HG03159 (cell line): Measurements from ENCODE around the gene DDX10.
A peak's percentile ranks its signal among the peaks of the same experiment; 100 is the strongest.
"Not testable (repeated sequence)": the region's sequence is repeated elsewhere in the genome, so short reads cannot be mapped to it uniquely, and the experiment has no call there.

ENCODE experiments used
- ATAC-seq: cut with Tn5 transposase; IDR thresholded peaks from one replicate; pipeline ENCODE4 v1.9.1; 2021; ENCODE audit warnings: mild to moderate bottlenecking, moderate library complexity; ENCODE audit not compliant: unreplicated experiment

Gene DDX10

DNA sequence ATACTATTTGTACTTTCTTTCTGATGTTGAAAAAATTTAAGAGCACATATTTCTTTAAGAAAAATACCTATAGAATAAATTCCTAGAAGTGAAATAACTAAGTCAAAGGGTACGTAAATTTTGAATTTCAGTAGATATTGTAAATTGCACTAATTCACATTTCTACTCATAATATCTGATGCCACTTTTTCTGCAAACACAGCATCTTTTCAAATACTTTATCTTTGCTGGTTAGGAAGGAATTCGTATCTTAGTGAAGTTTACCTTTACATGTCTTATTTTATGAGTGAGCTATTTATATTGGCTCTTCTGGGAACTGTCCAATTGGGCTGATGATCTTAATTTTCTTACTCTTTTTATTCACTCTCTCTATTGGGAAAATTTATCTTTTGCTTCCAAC lies 148.2 kb downstream of the DDX10 start:
- ATAC-seq = no peak

DNA sequence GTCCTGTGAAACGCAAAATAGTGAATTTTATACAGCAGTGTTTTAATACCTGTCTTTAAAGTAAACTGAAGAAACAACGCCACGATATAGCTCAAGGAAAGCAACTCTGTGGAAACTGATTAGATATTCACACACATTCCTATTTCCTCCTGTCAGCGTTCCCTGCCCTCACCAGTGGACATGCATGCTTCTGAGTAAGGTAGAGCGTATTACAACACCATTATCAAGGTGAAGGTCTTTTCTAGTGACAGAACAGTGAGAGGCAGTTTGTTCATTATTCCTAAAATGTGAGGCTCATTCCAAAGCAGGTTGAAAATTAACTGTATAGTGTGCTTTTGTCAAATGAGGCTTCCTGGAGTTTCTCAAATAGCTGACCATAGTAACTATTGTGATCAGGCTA lies 153.1 kb downstream of the DDX10 start:
- no peak for ATAC-seq

DNA sequence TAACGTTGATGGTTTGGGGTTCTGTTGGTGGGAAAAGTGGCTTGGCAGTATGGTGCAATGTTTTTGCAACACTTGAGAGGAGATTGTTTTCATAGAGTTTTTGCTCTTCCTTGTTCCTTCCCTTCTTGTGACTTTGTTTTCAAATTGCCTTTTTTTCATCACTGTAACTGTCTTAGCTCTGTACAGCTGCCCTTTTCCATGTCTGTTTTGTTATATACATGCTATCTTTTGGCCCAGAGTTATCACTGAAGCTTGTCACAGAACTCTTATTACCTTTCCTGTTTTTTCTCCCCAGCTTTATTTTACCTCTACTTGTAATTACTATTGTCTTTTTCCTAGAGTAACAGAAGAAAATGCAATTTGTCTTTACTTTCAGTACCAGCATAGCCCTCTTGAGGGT lies 154.1 kb downstream of the DDX10 start:
- no peak for ATAC-seq

DNA sequence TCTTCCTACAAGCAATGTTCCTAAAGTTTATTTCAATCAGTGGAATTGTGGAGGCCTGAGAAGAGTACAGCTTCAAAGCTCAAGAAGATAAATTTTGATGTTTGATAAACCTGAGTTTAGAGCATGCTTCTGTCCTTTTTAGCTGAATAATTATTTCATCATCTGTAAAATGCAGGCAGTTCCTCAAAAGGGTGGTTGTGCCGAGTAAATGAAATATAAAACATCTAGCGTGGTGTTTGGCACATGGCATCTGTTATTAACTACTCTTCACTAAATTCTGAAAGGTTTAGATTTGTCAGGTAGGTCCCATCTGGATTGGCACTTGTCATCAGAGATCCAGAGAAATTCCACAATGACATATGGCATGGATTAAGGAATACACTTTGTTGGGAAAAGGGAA lies 155.1 kb downstream of the DDX10 start:
- ATAC-seq = no peak

DNA sequence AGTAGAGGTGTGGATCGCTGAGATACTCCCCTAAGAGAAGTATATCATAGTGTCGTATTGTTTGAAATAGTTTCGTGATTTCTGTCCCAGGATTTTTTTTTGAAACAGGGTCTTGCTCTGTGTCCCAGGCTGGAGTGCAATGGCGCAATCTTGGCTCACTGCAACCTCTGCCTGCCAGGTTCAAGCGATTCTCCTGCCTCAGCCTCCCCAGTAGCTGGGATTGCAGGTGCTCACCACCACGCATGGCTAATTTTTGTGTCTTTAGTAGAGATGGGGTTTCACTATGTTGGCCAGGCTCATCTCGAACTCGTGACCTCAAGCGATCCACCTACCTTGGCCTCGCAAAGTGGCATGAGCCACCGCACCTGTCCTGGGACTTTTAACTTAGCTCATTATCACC lies 159.1 kb downstream of the DDX10 start:
- not testable (repeated sequence) for ATAC-seq

DNA sequence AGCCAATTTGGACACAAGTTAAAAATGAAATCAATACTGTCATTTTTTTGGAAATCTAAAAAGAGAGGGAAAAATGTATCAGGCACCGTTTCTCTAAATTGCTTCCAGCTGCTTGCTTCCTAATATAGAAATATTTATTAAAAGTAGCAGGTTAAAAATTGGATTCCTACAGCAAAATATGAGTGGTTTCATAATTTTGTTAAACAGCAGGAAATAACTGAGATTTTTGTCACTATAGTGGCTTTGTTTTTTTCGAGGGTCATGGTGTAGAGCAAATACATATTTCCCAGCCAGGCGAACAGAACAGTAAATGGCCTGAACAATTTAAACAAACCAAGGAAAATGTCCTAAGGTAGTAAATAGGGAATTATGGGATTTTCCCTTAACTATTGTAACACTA lies 159.7 kb downstream of the DDX10 start:
- no peak for ATAC-seq

DNA sequence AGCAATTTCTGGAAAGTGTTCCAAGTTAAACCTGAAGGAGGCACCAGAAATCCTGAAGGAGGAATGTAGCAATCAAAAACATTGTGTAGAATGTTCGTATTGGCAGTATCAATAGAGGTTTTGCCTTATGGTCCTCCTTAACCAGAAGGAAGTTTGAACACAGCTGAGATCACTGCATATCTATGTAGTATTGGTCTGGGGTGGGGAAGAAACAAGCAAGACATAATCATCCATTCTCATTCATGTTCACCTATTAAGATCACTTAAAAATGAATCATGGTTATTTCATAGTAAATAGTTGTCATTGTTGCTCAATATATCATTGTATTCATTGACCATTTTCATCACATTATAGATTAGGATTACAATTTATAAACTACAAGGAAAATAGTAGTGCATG lies 160.5 kb downstream of the DDX10 start:
- ATAC-seq = no peak

DNA sequence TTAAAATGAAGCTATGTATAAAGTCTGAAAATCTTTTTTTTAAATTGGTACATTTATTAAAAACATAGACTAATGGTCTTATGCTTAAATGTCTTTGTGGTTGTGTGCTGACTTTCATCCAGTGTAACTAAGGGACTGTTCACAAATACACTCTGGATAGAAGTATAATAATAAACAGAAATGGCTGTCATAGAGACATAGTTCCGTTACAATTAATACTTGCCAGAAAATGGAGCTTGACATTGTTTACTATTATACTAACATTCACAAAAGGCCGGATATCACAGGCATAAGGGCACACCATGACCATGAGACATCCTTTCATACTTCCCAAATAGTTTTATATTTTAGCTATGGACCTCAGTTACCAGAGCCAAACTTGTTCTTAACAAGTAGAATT lies 161.3 kb downstream of the DDX10 start:
- ATAC-seq = no peak

DNA sequence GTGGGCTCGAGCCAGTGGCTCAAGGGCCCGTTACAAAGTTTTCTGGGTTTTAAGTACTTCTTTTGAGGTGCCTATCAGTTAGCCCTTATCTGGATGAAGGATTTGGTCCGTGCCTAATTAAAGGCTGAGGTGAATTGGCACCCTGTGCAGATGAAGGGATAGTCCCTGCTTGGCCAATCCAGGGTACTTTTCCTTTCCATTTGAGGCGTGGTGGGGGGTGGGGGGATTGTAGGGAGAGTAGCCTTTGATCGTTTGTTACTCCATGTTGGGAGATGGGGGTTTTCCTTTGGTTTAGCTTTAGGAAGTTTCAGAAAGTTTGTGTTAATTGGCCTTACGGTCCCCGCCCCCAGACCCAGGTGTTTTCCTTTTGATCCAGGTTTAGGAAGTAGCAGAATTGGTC lies 170.8 kb downstream of the DDX10 start:
- ATAC-seq = no peak

DNA sequence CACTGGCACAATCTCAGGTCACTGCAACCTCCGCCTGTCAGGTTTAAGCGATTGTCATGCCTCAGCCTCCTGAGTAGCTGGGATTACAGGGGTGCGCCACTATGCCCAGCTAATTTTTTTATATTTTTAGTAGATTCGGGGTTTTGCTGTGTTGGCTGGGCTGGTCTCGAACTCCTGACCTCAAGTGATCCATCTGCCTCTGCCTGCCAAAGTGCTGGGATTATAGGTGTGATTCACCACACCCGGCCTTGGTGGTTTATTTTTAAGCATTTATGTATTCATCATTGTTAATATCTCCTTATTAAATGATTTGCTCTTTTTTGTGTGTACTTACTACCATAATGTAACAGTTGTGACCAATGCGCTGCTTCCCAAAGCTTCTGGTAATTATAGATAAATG lies 171.7 kb downstream of the DDX10 start:
- ATAC-seq = no peak

DNA sequence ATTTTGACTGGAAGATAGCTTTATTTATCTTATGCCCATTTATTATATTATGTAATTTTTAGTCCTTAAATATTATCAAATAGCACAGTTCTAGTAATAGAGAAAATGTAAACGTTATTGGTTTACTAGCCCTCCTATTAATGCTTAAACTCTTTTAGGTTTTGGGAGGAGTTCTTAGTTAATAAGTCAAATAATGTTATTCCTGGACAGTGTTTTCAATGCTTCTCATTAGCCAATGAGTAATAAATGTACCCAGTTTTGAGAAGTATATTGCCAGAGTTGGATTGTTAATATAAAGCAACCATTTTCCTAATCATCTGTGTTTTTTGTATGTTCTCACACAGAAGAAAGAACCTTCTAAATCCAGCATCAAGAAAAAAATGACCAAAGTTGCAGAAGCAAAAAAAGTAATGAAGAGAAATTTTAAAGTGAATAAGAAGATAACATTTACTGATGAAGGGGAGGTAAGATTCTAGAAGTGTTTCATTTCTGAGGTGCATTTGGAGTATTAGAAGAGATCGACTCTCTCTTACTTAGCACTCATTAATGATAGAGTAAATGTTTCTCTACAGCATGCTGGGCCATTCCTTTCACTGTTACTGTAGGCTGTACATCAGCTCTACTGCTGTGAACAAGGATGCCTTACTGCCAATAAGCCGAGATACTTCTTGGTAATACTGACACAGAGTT lies 173.4 kb downstream of the DDX10 start:
- ATAC-seq = no peak

DNA sequence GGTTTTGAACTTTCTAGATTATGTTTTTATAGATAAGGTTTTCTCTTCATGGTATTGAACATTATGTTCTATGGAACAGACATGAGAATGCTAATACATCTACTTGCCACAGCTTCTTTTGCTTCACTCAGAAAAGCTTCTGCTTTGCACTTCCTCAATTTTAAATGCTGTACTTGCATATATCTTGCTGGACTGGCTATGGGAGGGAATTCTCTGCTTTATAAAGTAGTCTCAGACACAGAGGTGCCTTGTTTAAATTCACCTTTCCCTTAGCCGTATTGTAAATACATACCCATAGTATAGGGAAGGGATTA lies 173.9 kb downstream of the DDX10 start:
- ATAC-seq = no peak

DNA sequence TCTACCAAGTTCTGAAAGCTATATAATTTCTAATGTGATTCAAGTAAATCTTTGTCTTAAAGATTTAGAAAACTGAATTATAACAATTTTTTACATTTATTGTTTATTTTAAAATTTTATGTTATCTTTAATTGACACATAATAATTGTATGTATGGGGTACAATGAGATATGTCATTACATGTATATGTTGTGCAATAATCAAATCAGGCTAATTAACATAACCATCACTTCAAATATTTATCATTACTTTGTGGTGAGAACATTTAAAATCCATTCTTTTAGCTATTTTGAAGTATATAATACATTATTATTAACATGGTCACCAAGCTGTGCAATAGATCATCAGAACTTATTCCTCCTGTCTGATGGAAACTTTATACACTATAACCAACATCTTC lies 181.1 kb downstream of the DDX10 start:
- no peak for ATAC-seq

DNA sequence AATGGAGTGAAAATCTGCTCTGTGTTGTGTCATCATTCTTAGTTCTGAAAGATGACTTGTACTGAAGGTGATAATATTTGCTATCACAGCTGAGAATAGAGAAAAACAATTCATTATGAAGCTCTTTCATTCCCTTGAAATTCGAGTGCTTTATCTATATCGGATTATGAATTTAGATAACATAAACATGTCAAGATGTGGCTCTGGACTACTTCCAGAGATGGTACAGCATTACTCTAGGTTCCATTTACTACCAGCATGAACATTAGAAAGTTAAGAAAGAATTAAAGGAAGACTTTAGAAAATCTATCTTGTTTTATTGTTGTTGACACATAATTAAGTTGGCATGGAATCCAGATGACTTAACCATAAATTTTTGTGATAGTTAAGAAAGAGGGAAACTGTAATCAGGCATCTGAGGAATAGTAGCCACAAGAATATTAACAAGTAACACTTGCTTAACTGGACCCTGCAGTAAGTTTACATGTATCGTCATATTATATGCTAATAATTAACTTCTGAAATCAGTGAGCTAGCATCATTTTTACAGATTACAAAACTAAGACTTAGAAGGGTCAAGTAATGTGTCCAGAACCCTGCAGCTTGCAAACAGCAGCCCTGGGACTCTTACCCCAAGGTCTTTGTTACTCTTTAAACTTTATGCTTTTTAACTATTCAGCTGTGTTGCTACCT lies 182.6 kb downstream of the DDX10 start:
- ATAC-seq = no peak

DNA sequence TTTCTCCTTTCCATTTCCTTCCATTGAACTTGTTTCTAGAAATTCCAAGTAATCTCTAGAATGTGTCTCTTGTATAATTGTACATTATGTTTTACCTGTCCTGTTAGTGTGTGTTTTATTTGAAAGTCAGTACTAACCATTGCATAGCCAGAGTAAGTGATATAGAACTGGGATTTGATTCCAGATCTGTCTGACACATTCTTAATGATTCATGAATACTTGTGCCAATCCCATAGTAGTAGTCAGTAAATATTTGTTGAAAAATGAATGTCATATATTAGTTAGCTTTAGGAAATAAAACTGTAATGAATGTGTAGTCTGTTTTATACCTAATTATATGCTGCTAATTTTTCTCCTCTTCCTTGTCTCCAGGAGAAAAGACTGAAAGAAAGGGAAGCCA lies 186.9 kb downstream of the DDX10 start:
- ATAC-seq = no peak

DNA sequence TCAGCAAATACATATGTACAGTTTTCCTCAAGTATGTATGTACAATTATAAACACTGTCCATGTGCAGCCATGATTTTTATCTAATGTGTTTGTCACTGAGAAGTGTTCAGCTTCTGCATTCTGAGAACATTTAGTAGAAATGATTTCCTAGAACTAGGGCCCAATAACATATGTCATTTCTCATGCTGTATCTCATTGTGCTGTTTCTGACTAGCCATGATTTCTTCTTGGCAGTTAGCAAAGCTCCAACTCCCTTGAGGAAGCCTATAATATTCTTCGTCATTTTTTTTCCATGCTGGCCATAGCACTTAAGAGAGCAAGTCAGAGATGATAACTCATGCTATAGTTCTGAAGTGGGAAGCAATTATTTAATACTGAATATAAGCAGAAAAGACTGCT lies 187.8 kb downstream of the DDX10 start:
- no peak for ATAC-seq

DNA sequence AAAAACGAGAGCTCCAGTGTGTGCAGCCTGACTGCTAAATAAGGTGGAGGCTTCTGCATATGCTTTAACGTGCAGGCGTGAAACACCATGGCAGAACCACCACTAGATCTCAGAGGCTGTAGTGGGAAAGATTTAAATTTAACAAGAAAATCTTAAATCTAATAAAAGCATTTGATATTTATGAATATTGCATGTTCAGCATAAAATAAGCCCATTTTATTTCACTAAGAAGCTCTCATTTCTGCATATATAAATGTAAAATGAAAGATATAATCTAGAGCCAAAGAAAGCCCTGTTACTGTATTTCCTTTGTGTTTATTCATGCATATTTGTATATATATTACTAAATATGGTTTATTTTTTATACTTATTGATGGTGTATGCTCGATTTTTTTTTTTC lies 188.3 kb downstream of the DDX10 start:
- no peak for ATAC-seq

DNA sequence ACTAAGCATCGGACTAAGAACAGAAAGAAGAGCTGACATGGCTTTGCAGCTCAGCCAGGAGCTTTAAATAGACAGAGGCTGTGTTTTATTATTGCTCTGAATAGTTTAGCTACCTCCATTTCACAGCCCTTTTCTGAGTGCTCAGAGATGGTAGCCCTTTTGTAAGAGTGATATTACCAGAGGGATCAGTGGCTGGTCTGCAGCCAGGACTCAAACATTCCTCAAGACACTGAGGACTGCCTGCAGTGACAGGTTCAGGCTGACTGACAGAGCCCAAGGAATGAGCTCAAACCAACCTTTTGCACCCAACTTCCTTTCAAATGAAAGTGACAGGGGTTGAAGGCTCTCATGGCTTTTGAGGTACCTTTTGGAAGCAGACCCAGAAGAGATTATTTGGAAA lies 189.0 kb downstream of the DDX10 start:
- ATAC-seq = peak; percentile 58

DNA sequence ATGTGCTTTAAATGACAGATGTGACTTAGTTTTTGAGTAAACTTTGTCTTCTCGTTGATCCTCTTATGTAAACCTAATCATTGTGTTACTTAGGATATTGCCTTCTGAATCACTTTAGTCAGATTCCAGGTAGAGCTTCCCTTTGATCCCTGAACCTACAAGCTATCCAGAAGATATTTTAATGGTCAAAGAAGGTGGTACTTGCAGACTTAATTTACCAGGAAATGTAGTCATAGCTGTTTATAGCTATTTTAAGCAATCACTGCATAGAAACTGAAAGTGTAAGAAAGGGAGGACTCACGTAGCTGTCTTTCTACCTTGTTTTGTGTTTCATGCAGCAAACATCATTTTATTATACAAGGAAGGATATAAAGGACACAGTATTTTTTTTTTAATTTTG lies 189.5 kb downstream of the DDX10 start:
- ATAC-seq = peak; percentile 97

DNA sequence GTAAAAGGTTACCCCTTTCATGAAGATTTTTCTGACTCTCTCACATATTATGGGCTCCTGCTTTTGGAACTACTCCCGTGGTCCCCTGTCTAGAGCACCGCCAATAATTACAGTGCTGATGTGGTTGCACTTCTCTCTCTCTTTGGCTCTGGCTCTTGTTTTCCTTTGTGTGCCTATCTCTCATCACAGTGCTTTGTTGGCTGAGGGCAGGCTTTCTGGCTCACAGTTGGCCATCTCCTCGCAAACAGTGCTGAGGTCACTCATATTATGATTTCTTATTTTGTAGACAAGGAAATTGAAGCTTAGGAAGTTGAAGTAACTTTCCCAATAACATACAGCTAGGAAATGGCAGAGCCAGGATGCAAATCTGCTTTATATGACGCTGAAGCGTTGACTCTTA lies 192.5 kb downstream of the DDX10 start:
- no peak for ATAC-seq

DNA sequence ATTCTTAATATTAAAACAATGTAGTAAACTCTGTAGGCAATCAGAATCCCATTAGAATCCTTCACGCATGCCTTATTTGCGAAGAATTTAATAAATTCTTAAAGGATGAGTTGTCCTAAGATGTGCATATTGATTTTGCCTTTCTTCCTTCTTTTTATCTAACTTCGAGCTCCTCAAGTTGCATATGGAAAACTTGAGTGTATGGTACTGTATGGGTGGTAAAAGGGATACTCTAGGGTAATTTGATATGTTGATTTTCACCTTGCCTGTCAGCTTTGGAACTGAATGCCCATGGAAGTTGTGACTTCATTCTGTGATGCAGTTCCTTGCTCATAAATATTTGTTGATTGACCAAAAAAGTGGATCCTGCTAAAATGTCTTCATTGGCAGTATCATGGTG lies 193.8 kb downstream of the DDX10 start:
- ATAC-seq = no peak

DNA sequence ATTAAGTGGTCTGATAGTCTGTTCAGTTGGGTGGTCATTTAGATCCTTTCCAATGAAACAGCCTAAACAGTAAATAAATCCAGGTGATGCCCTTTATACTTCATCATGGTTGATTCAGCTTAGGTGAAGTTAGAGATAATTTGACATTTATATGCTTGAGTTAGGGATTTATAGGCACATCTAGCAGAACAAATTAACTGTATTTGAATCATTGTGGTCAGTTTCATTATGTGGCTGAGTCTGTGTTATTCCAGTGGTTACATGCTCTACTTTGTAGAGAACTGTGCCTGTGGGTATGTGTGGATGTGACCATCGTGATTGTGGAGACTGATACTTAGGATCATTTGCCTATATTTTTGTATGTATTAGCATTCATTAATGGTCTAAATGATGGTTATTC lies 194.6 kb downstream of the DDX10 start:
- ATAC-seq = no peak

DNA sequence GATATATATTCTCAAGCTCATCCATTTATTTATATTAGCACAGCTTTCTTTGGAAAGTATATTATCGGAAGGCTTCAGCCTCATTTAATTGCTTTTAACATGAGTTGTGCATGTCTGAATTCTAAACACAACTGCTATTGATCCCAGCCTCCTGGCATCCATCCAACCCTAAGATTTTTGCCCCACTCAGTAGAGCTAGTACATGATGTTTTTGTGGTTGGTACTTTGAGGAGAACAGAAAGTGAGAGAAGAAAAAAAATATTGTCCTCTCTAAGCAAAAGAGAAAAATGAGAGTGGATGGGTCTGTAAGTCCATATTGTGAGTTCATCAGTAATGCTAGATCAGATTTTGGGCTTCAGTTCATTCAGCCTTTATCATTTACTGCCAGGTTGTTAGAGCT lies 198.7 kb downstream of the DDX10 start:
- no peak for ATAC-seq
